Measurements from ENCODE around the gene FAM204A. TPM values are rescaled to one million over a fixed set of nuclear protein-coding genes. Genes with fewer than 3 reads are reported as not detected.

Gene FAM204A
- total and polyA plus RNA-seq, 3 donors from 2014 or later: 51.3 to 78.3 (median 68.7) TPM

DNA sequence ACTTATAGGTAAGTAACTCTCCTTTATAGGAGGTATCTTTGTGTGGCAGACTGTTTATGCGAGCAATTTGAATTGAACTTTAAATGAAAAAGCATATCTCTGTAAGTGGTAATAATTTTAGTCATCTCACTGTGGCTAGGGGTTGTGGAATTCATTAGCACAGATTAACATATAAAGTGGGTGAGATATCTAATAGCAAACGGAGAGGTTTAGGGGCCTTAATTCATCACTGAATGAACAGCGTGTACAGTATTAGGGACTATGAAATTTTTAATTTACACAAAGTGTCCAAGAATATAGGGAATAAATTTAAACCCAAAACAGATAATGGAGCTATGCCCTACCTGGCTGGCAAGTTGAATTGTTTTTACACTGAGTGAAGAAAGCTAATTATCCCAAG, 15.7 kb upstream of the FAM204A start:
- Histone ChIP-seq H3K36me3 (ENCODE audit: low read depth, missing control alignments) (no peaks in the 10 kb centered on the region), H3K27me3 (no peaks in the 10 kb centered on the region), H3K4me3 (no peak overlapping the region), H3K27ac (no peak overlapping the region), H3K9me3 (no peaks in the 10 kb centered on the region), H3K4me1 (no peaks in the 10 kb centered on the region)
- 46 to 49% methylated on average over 3 of the region's 3 CpGs for WGBS, 2 donors
- DNase-seq: no peak
- intact Hi-C loops (cut with DNase I; ENCODE audit: low total_unique reads): no loop called here
- no peak for TF ChIP-seq CTCF (IDR thresholded peaks at IDR 0.05)

GRCh38 chr10:118356628-118357027, 14.5 kb upstream of the FAM204A start:
- Histone ChIP-seq H3K27ac (no peak overlapping the region), H3K27me3 (no peaks in the 10 kb centered on the region), H3K4me3 (no peak overlapping the region), H3K9me3 (no peaks in the 10 kb centered on the region), H3K4me1 (no peaks in the 10 kb centered on the region), H3K36me3 (ENCODE audit: low read depth, missing control alignments) (no peaks in the 10 kb centered on the region)
- no peak for DNase-seq
- TF ChIP-seq POLR2A (IDR thresholded peaks at IDR 0.05) (no peak), CTCF (IDR thresholded peaks at IDR 0.05) (no peak)
- WGBS, 2 donors: 88 to 93% methylated on average over 2 of the region's 2 CpGs
- intact Hi-C loops (cut with DNase I; ENCODE audit: low total_unique reads): no loop called here

DNA sequence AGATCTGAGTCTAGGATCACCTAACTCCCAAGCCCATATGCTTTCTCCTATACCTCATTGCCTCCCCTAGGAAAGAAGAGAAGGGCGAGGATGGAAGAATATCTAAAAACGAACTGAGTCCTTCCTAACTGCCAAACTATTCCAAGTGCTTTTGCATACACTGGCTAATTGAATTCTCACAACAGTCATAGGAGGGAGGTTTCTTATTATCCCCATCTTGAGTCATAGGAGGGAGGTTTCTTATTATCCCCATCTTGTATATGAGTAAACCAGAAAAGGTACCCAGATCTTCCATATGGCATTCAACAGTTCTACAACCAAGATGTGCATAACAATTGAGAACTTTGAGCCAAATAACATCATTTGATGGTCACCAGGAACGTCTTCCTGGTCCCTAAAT, 13.1 kb upstream of the FAM204A start:
- H3K4me3 ChIP-seq: no peak overlapping the region
- no peaks in the 10 kb centered on the region for H3K4me1 ChIP-seq
- 68 to 70% methylated on average over 3 of the region's 3 CpGs for WGBS, 2 donors
- H3K36me3 ChIP-seq (ENCODE audit: low read depth, missing control alignments): no peaks in the 10 kb centered on the region
- DNase-seq: no peak
- H3K9me3 ChIP-seq: no peaks in the 10 kb centered on the region
- TF ChIP-seq CTCF (IDR thresholded peaks at IDR 0.05) (no peak), POLR2A (IDR thresholded peaks at IDR 0.05) (no peak)
- no peak overlapping the region for H3K27ac ChIP-seq
- intact Hi-C loops (cut with DNase I; ENCODE audit: low total_unique reads): no loop called here
- no peaks in the 10 kb centered on the region for H3K27me3 ChIP-seq

- WGBS, 2 donors: 78 to 86% methylated on average over 3 of the region's 3 CpGs
These were observed 7.1 kb upstream of the FAM204A start for GRCh38 chr10:118349235-118349634.

More at GRCh38 chr10:118349235-118349634, 7.1 kb upstream of the FAM204A start:
- Histone ChIP-seq H3K4me1 (no peaks in the 10 kb centered on the region), H3K36me3 (ENCODE audit: low read depth, missing control alignments) (no peaks in the 10 kb centered on the region), H3K27ac (no peak overlapping the region), H3K9me3 (no peaks in the 10 kb centered on the region), H3K4me3 (no peak overlapping the region), H3K27me3 (no peaks in the 10 kb centered on the region)
- TF ChIP-seq CTCF (IDR thresholded peaks at IDR 0.05): no peak
- no peak for TF ChIP-seq POLR2A (IDR thresholded peaks at IDR 0.05)
- no peak for DNase-seq
- intact Hi-C loops (cut with DNase I; ENCODE audit: low total_unique reads): no loop called here

All from testis (tissue), 3 donors.